KMS-11 (cell line): Measurements from ENCODE around the gene ATP5PO.

Experiments
- H2AFZ ChIP-seq: fragments of 200-600 bp; sonication (generic); 2 replicates; pipeline ENCODE4 v1.6.1; 2016; ENCODE audit warnings: antibody characterized with exemption, mixed run types, low read depth
- H3K27ac ChIP-seq: fragments of 200-600 bp; sonication (generic); 2 replicates; pipeline ENCODE4 v1.6.1; 2016; ENCODE audit warnings: mild to moderate bottlenecking, mixed run types
- H3K27me3 ChIP-seq: fragments of 200-600 bp; sonication (generic); 2 replicates; pipeline ENCODE4 v1.6.1; 2017; ENCODE audit warnings: mild to moderate bottlenecking, low read depth, mixed run types, moderate library complexity; ENCODE audit not compliant: insufficient read depth
- H3K36me3 ChIP-seq: fragments of 200-600 bp; sonication (generic); 2 replicates; pipeline ENCODE4 v1.6.1; 2017; ENCODE audit warnings: mild to moderate bottlenecking, mixed run types; ENCODE audit not compliant: insufficient read depth
- H3K4me1 ChIP-seq: fragments of 200-600 bp; sonication (generic); 2 replicates; pipeline ENCODE4 v1.6.1; 2016; ENCODE audit warnings: mild to moderate bottlenecking, low read depth, mixed run types; ENCODE audit not compliant: poor library complexity, severe bottlenecking
- H3K4me2 ChIP-seq: fragments of 200-600 bp; sonication (generic); 2 replicates; pipeline ENCODE4 v1.7.0; 2016; ENCODE audit warnings: mild to moderate bottlenecking, mixed run types
- H3K4me3 ChIP-seq: fragments of 200-600 bp; sonication (generic); IDR thresholded peaks from 2 replicates; pipeline ENCODE4 v1.6.1; 2017; ENCODE audit warnings: low read depth, low read length, mixed read lengths; ENCODE audit not compliant: insufficient read depth
- H3K79me2 ChIP-seq: fragments of 200-600 bp; sonication (generic); 2 replicates; pipeline ENCODE4 v1.6.1; 2016; ENCODE audit warnings: low read depth, mixed run types; ENCODE audit not compliant: insufficient read depth
- H3K9ac ChIP-seq: fragments of 200-600 bp; sonication (generic); 2 replicates; pipeline ENCODE4 v1.6.1; 2016; ENCODE audit warnings: mild to moderate bottlenecking, mixed run types
- H4K20me1 ChIP-seq: fragments of 200-600 bp; sonication (generic); 2 replicates; pipeline ENCODE4 v1.6.1; 2016; ENCODE audit warnings: mild to moderate bottlenecking, mixed run types; ENCODE audit not compliant: insufficient read depth
- CTCF ChIP-seq: fragments of 200-600 bp; sonication (generic); conservative IDR thresholded peaks from 2 replicates; pipeline ENCODE4 v1.6.1; 2017; ENCODE audit warnings: low read depth, mild to moderate bottlenecking, antibody characterized with exemption, low read length, moderate library complexity, mixed read lengths

The ATP5PO gene

GRCh38 chr21:33901412-33902288, 14.0 kb downstream of the ATP5PO start:
- no peak overlapping the region for H2AFZ ChIP-seq

GRCh38 chr21:33899199-33899598, 16.4 kb downstream of the ATP5PO start:
- no peak for TF ChIP-seq CTCF
- no peaks in the 10 kb centered on the region for H3K27me3 ChIP-seq
- H2AFZ ChIP-seq: no peak overlapping the region
- peaks cover 10% of the 10 kb centered on the region for H3K4me1 ChIP-seq
- no peak overlapping the region for H3K4me3 ChIP-seq
- no peak overlapping the region for H3K4me2 ChIP-seq
- no peaks in the 10 kb centered on the region for H4K20me1 ChIP-seq
- no peaks in the 10 kb centered on the region for H3K79me2 ChIP-seq
- H3K9ac ChIP-seq: no peak overlapping the region
- no peak overlapping the region for H3K27ac ChIP-seq
- H3K36me3 ChIP-seq: no peaks in the 10 kb centered on the region; the same call in 1 of the 2 replicates

More at GRCh38 chr21:33901412-33902288, 14.0 kb downstream of the ATP5PO start:
- Histone ChIP-seq H3K4me2 (no peak overlapping the region), H3K27me3 (no peaks in the 10 kb centered on the region), H3K9ac (no peak overlapping the region), H3K79me2 (no peaks in the 10 kb centered on the region), H4K20me1 (no peaks in the 10 kb centered on the region), H3K36me3 (peaks cover 8% of the 10 kb centered on the region; the same call in 1 of the 2 replicates), H3K27ac (no peak overlapping the region), H3K4me3 (no peak overlapping the region), H3K4me1 (peaks cover 10% of the 10 kb centered on the region)
- peak; percentile 13; the same call in 1 of the 2 replicates for TF ChIP-seq CTCF

GRCh38 chr21:33898586-33898985, 17.0 kb downstream of the ATP5PO start:
- H3K4me2 ChIP-seq: no peak overlapping the region
- TF ChIP-seq CTCF: no peak
- H3K27ac ChIP-seq: no peak overlapping the region
- H2AFZ ChIP-seq: no peak overlapping the region
- no peaks in the 10 kb centered on the region for H3K27me3 ChIP-seq
- no peaks in the 10 kb centered on the region; the same call in 1 of the 2 replicates for H3K36me3 ChIP-seq
- H4K20me1 ChIP-seq: no peaks in the 10 kb centered on the region
- H3K9ac ChIP-seq: no peak overlapping the region
- peaks cover 10% of the 10 kb centered on the region for H3K4me1 ChIP-seq
- no peak overlapping the region for H3K4me3 ChIP-seq
- no peaks in the 10 kb centered on the region for H3K79me2 ChIP-seq

GRCh38 chr21:33897739-33898138, 17.9 kb downstream of the ATP5PO start:
- no peaks in the 10 kb centered on the region for H3K27me3 ChIP-seq
- H3K4me2 ChIP-seq: no peak overlapping the region
- H3K36me3 ChIP-seq: no peaks in the 10 kb centered on the region
- no peak overlapping the region for H2AFZ ChIP-seq
- peaks cover 10% of the 10 kb centered on the region for H3K4me1 ChIP-seq
- no peak overlapping the region for H3K27ac ChIP-seq
- H3K9ac ChIP-seq: no peak overlapping the region
- TF ChIP-seq CTCF: no peak
- H4K20me1 ChIP-seq: no peaks in the 10 kb centered on the region
- no peaks in the 10 kb centered on the region for H3K79me2 ChIP-seq
- no peak overlapping the region for H3K4me3 ChIP-seq
